ENCODE measurements around the gene NR1H3. TPM values are rescaled to one million over a fixed set of nuclear protein-coding genes. Genes with fewer than 3 reads are reported as not detected.

Gene NR1H3
- total RNA-seq: 25.9 and 51.8 TPM in 2 replicates

GRCh38 chr11:47257517-47258316, at the start of gene NR1H3:
NR1H3 (plus strand) TSS chr11:47257996; CDS start chr11:47259217, 1,221 bp downstream.

GRCh38 chr11:47248664-47249377, 9.0 kb upstream of the NR1H3 start, which contains the start of gene ACP2:
ACP2 (minus strand) TSS chr11:47248814; CDS start chr11:47248789, 25 bp downstream.

GRCh38 chr11:47269829-47270305, 12.1 kb downstream of the NR1H3 start, which contains the start of gene MADD:
MADD (plus strand) TSS chr11:47270133.

Other genes with a start within 250 kb of the NR1H3 start
- 140 and 178 TPM in 2 replicates for gene ARFGAP2, start 81.1 kb upstream of the NR1H3 start, total RNA-seq
- gene PACSIN3, start 71.6 kb upstream of the NR1H3 start, total RNA-seq: 31.3 and 34.1 TPM in 2 replicates
- gene DDB2, start 43.0 kb upstream of the NR1H3 start, total RNA-seq: 55.6 and 61.2 TPM in 2 replicates
- gene ACP2, start 9.2 kb upstream of the NR1H3 start, total RNA-seq: 26.6 and 35.2 TPM in 2 replicates
- gene MADD, start 12.1 kb downstream of the NR1H3 start, total RNA-seq: 17.5 and 19.1 TPM in 2 replicates
- not detected in 2 replicates for gene MYBPC3, start 94.7 kb downstream of the NR1H3 start, total RNA-seq
- gene SPI1, start 120.6 kb downstream of the NR1H3 start, total RNA-seq: not detected in 2 replicates
- gene SLC39A13, start 150.6 kb downstream of the NR1H3 start, total RNA-seq: 84.9 and 147 TPM in 2 replicates
- 121 and 239 TPM in 2 replicates for gene PSMC3, start 168.4 kb downstream of the NR1H3 start, total RNA-seq
- gene RAPSN, start 191.1 kb downstream of the NR1H3 start, total RNA-seq: 0.17 TPM in 1 of 2 replicates, not detected in the other

Data from smooth muscle cell of trachea (primary cell).